IMR-90 (cell line): ENCODE results near the gene CXCL6. TPM values are rescaled to one million over a fixed set of nuclear protein-coding genes. Genes with fewer than 3 reads are reported as not detected.

Experiments
- ATAC-seq: fragments of 200-7000 bp; cut with Tn5 transposase; 2 replicates; pipeline ENCODE4 v1.9.1; 2020; ENCODE audit warnings: low read depth, mild to moderate bottlenecking, moderate library complexity
- BruUV-seq: library from RNA; stranded (reverse); fragments of 400-500 nt; replicated peaks from 2 replicates; lab custom pipeline; 2021; lab: Mats Ljungman, UMichigan
- CTCF ChIA-PET: fragments of 300-600 bp; formaldehyde crosslinking; extraction: SDS; loops from one replicate; lab custom pipeline; 2021; ENCODE audit warnings: antibody characterized with exemption; lab: Yijun Ruan, JAX
- POLR2A ChIA-PET: fragments of 300-600 bp; sonication (Branson Sonifier 250); formaldehyde crosslinking; loops from one replicate; lab custom pipeline; 2022; ENCODE audit warnings: antibody characterized with exemption; ENCODE audit not compliant: unreplicated experiment; lab: Charles Lee
- DNase-seq: peaks from one replicate; pipeline ENCODE4 v3.0.0; 2013
- H2AFZ ChIP-seq: replicated peaks from 2 replicates; pipeline ENCODE3; 2013; ENCODE audit warnings: low read length, mild to moderate bottlenecking; ENCODE audit not compliant: poor library complexity
- H2AK5ac ChIP-seq: 2 replicates; pipeline ENCODE4 v1.6.1; 2013; ENCODE audit warnings: low read depth, low read length, inconsistent platforms
- H2AK9ac ChIP-seq: replicated peaks from 2 replicates; pipeline ENCODE3; 2013; ENCODE audit warnings: mild to moderate bottlenecking, low read depth, low read length, moderate library complexity; ENCODE audit not compliant: poor library complexity
- H2BK120ac ChIP-seq: 2 replicates; pipeline ENCODE4 v1.6.1; 2013; ENCODE audit warnings: low read depth, low read length, inconsistent platforms
- H2BK15ac ChIP-seq: 3 replicates; pipeline ENCODE4 v1.6.1; 2013; ENCODE audit warnings: low read depth, low read length, inconsistent platforms
- H2BK20ac ChIP-seq: 2 replicates; pipeline ENCODE4 v1.6.1; 2013; ENCODE audit warnings: low read depth, mild to moderate bottlenecking, inconsistent platforms, low read length, moderate library complexity
- H2BK5ac ChIP-seq: 2 replicates; pipeline ENCODE4 v1.6.1; 2013; ENCODE audit warnings: mild to moderate bottlenecking, low read depth, low read length, inconsistent platforms; ENCODE audit not compliant: poor library complexity, severe bottlenecking
- H3K14ac ChIP-seq: replicated peaks from 2 replicates; pipeline ENCODE4 v1.6.1; 2013; ENCODE audit warnings: low read depth, low read length, inconsistent platforms
- H3K18ac ChIP-seq: 2 replicates; pipeline ENCODE4 v1.6.1; 2013; ENCODE audit warnings: low read depth, low read length, control low read depth
- H3K23ac ChIP-seq: 2 replicates; pipeline ENCODE4 v1.6.1; 2013; ENCODE audit warnings: low read depth, low read length, inconsistent platforms
- H3K27ac ChIP-seq: 2 replicates; pipeline ENCODE4 v1.5.1; 2013; ENCODE audit warnings: mild to moderate bottlenecking, control low read depth, low read length; ENCODE audit not compliant: insufficient read depth
- H3K27me3 ChIP-seq: 2 replicates; pipeline ENCODE4 v1.6.1; 2013; ENCODE audit warnings: low read length; ENCODE audit not compliant: control insufficient read depth, insufficient read depth
- H3K36me3 ChIP-seq: 2 replicates; pipeline ENCODE4 v1.6.1; 2013; ENCODE audit warnings: low read length, mixed read lengths; ENCODE audit not compliant: control insufficient read depth, insufficient read depth
- H3K4ac ChIP-seq: 2 replicates; pipeline ENCODE4 v1.6.1; 2013; ENCODE audit warnings: low read depth, low read length, inconsistent platforms
- H3K4me1 ChIP-seq: 2 replicates; pipeline ENCODE4 v1.6.1; 2013; ENCODE audit warnings: low read length, mixed read lengths; ENCODE audit not compliant: control insufficient read depth, insufficient read depth
- H3K4me2 ChIP-seq: 2 replicates; pipeline ENCODE4 v1.6.1; 2013; ENCODE audit warnings: low read depth, mild to moderate bottlenecking, control low read depth, low read length, moderate library complexity
- H3K4me3 ChIP-seq: 2 replicates; pipeline ENCODE4 v1.5.1; 2013; ENCODE audit warnings: low read depth, mild to moderate bottlenecking, control low read depth, low read length, moderate library complexity; ENCODE audit not compliant: insufficient read depth
- H3K56ac ChIP-seq: 2 replicates; pipeline ENCODE4 v1.6.1; 2013; ENCODE audit warnings: low read length, inconsistent platforms; ENCODE audit not compliant: insufficient read depth; ENCODE audit errors: extremely low read depth
- H3K79me1 ChIP-seq, 2 experiments: 2 replicates each; pipeline ENCODE4 v1.6.1; 2013; ENCODE audit warnings: low read length in 2 of 2, inconsistent platforms in 1 of 2, low read depth in 1 of 2
- H3K9ac ChIP-seq: 2 replicates; pipeline ENCODE4 v1.6.1; 2013; ENCODE audit warnings: low read depth, low read length, control low read depth
- H3K9me1 ChIP-seq: 2 replicates; pipeline ENCODE4 v1.6.1; 2013; ENCODE audit warnings: low read length, inconsistent platforms; ENCODE audit not compliant: insufficient read depth
- H3K9me3 ChIP-seq: 2 replicates; pipeline ENCODE4 v1.6.1; 2013; ENCODE audit warnings: low read length; ENCODE audit not compliant: control insufficient read depth, insufficient read depth
- H4K20me1 ChIP-seq: 2 replicates; pipeline ENCODE4 v1.6.1; 2013; ENCODE audit warnings: low read length, inconsistent platforms; ENCODE audit not compliant: insufficient read depth
- H4K5ac ChIP-seq: 2 replicates; pipeline ENCODE4 v1.6.1; 2013; ENCODE audit warnings: mild to moderate bottlenecking, low read depth, low read length, control low read depth
- H4K8ac ChIP-seq, 2 experiments: 2 replicates each; pipeline ENCODE4 v1.6.1; 2013; ENCODE audit warnings: low read depth in 2 of 2, low read length in 2 of 2, control low read depth in 1 of 2, inconsistent platforms in 1 of 2
- H4K91ac ChIP-seq: 2 replicates; pipeline ENCODE4 v1.6.1; 2013; ENCODE audit warnings: low read depth, low read length, inconsistent platforms; ENCODE audit not compliant: insufficient read depth
- BHLHE40 ChIP-seq: fragments of 150-350 bp; IDR thresholded peaks from 2 replicates; pipeline ENCODE4 v1.6.1; 2016; ENCODE audit warnings: mild to moderate bottlenecking, low read depth, low read length
- CEBPB ChIP-seq: IDR thresholded peaks from 2 replicates; pipeline ENCODE4 v1.6.1; 2012; ENCODE audit warnings: low read depth, low read length, improper control_type of control experiment
- CHD1 ChIP-seq: IDR thresholded peaks from 2 replicates; pipeline ENCODE4 v1.6.1; 2012; ENCODE audit warnings: low read depth, low read length, improper control_type of control experiment
- CTCF ChIP-seq: conservative IDR thresholded peaks from 2 replicates; pipeline ENCODE4 v1.5.1; 2012; ENCODE audit warnings: mild to moderate bottlenecking, low read depth, low read length, improper control_type of control experiment
- FOS ChIP-seq: fragments of 150-350 bp; IDR thresholded peaks from 2 replicates; pipeline ENCODE4 v1.6.1; 2016; ENCODE audit warnings: low read depth, low read length
- MAFK ChIP-seq: IDR thresholded peaks from 2 replicates; pipeline ENCODE4 v1.6.1; 2012; ENCODE audit warnings: low read depth, low read length, improper control_type of control experiment
- MAZ ChIP-seq: IDR thresholded peaks from 2 replicates; pipeline ENCODE4 v1.6.1; 2012; ENCODE audit warnings: low read depth, mild to moderate bottlenecking, low read length, improper control_type of control experiment, moderate library complexity, borderline replicate concordance
- MXI1 ChIP-seq: IDR thresholded peaks from 2 replicates; pipeline ENCODE4 v1.6.1; 2012; ENCODE audit warnings: low read depth, mild to moderate bottlenecking, low read length, moderate library complexity, borderline replicate concordance
- NFE2L2 ChIP-seq: fragments of 150-350 bp; IDR thresholded peaks from 2 replicates; pipeline ENCODE4 v1.6.1; 2016; ENCODE audit warnings: low read depth, mild to moderate bottlenecking, low read length
- POLR2A ChIP-seq: IDR thresholded peaks from 2 replicates; pipeline ENCODE4 v1.6.1; 2012; ENCODE audit warnings: mild to moderate bottlenecking, low read depth, low read length
- RAD21 ChIP-seq: IDR thresholded peaks from 2 replicates; pipeline ENCODE4 v1.6.1; 2012; ENCODE audit warnings: low read length, improper control_type of control experiment
- RCOR1 ChIP-seq: IDR thresholded peaks from 2 replicates; pipeline ENCODE4 v1.6.1; 2012; ENCODE audit warnings: mild to moderate bottlenecking, low read length, improper control_type of control experiment; ENCODE audit not compliant: insufficient replicate concordance
- RFX5 ChIP-seq: IDR thresholded peaks from 2 replicates; pipeline ENCODE4 v1.8.0; 2012; ENCODE audit warnings: low read depth, mild to moderate bottlenecking, low read length, moderate library complexity
- SMC3 ChIP-seq: fragments of 150-350 bp; IDR thresholded peaks from 2 replicates; pipeline ENCODE4 v1.6.1; 2016; ENCODE audit warnings: low read depth, mild to moderate bottlenecking, antibody characterized with exemption, low read length, moderate library complexity
- USF2 ChIP-seq: fragments of 150-350 bp; IDR thresholded peaks from 2 replicates; pipeline ENCODE4 v1.6.1; 2017; ENCODE audit warnings: mild to moderate bottlenecking, antibody characterized with exemption, low read length, low read depth
- WGBS, 2 experiments: methylation state at CpG; one replicate each; pipeline versions ENCODE4 v1.1.5 to v1.1.7; 2013; ENCODE audit warnings: missing lambda C conversion rate in 2 of 2; ENCODE audit not compliant: insufficient read length in 1 of 2; ENCODE audit errors: extremely low coverage in 2 of 2; 5-methylcytosine and 5-hydroxymethylcytosine counted together
- dilution Hi-C: fragments of 300-500 bp; cut with HindIII; formaldehyde crosslinking; loops from one replicate; pipeline ENCODE4 v1.14.3; 2018; ENCODE audit warnings: low sequenced_read_pairs; ENCODE audit not compliant: unreplicated experiment
- in situ Hi-C: fragments of 300-500 bp; cut with MboI; formaldehyde crosslinking; loops from 3 replicates; pipeline ENCODE4 v1.14.3; 2019; ENCODE audit warnings: low sequenced_read_pairs, inconsistent platforms, mixed read lengths
- intact Hi-C: fragments of 100-400 bp; cut with micrococcal nuclease; formaldehyde crosslinking; loops from 2 replicates; pipeline ENCODE4 v1.10.0; 2022
- polyA plus RNA-seq, 3 experiments: library from polyadenylated mRNA; depleted of rRNA; stranded (reverse); fragments of >200 nt; gene quantifications; 2 replicates each; pipeline ENCODE4 v1.2.3, GENCODE V29; 2012; ENCODE audit warnings: low replicate concordance in 1 of 3
- total RNA-seq: library from RNA; depleted of rRNA; stranded (reverse); fragments of >200 nt; gene quantifications from 2 replicates; pipeline ENCODE4 v1.2.3, GENCODE V29; 2012
- TF ChIP-seq, protein P1 (sequence below): fragments of 150-350 bp; IDR thresholded peaks from 2 replicates; pipeline ENCODE4 v1.6.1; 2016; ENCODE audit warnings: low read depth, mild to moderate bottlenecking, low read length, moderate library complexity, borderline replicate concordance

The CXCL6 gene
- total and polyA plus RNA-seq, 2 of the 4 experiments (the other 2 are of a cell fraction), result not detected

DNA sequence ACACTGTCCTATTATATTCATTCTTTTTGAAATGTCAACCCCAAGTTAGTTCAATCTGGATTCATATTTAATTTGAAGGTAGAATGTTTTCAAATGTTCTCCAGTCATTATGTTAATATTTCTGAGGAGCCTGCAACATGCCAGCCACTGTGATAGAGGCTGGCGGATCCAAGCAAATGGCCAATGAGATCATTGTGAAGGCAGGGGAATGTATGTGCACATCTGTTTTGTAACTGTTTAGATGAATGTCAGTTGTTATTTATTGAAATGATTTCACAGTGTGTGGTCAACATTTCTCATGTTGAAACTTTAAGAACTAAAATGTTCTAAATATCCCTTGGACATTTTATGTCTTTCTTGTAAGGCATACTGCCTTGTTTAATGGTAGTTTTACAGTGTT, 34.3 kb downstream of the CXCL6 start:
- no peak overlapping the region for H3K56ac ChIP-seq
- WGBS, 2 experiments, result 100% methylated on average over 1 of the region's 1 CpG; no CpG with 5 or more reads in 1 of the 2 experiments
- H3K9me3 ChIP-seq, result no peaks in the 10 kb centered on the region; the same call in 1 of the 2 replicates
- H2AK5ac ChIP-seq, result no peak overlapping the region
- no peak overlapping the region for H3K14ac ChIP-seq
- TF ChIP-seq RCOR1 (no peak), RFX5 (no peak), USF2 (no peak), POLR2A (no peak), CHD1 (no peak), MAZ (no peak), NFE2L2 (no peak), RAD21 (no peak), MXI1 (no peak), FOS (no peak), SMC3 (no peak), CTCF (no peak), MAFK (no peak), BHLHE40 (no peak), CEBPB (no peak)
- TF ChIP-seq, protein P1, sequence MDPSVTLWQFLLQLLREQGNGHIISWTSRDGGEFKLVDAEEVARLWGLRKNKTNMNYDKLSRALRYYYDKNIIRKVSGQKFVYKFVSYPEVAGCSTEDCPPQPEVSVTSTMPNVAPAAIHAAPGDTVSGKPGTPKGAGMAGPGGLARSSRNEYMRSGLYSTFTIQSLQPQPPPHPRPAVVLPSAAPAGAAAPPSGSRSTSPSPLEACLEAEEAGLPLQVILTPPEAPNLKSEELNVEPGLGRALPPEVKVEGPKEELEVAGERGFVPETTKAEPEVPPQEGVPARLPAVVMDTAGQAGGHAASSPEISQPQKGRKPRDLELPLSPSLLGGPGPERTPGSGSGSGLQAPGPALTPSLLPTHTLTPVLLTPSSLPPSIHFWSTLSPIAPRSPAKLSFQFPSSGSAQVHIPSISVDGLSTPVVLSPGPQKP, result no peak
- H3K4ac ChIP-seq, result no peak overlapping the region
- no peak overlapping the region for H2AK9ac ChIP-seq
- H4K5ac ChIP-seq, result no peak overlapping the region
- H3K9ac ChIP-seq, result no peak overlapping the region
- dilution Hi-C loops, result no loop called here
- H3K9me1 ChIP-seq, result no peaks in the 10 kb centered on the region
- no peak overlapping the region for H3K18ac ChIP-seq
- ChIA-PET CTCF (no interaction called here), POLR2A (no interaction called here)
- H3K79me1 ChIP-seq, result no peaks in the 10 kb centered on the region
- no peak overlapping the region for H2AFZ ChIP-seq
- peaks cover 52% of the 10 kb centered on the region for H3K27me3 ChIP-seq
- no peak overlapping the region for H3K4me2 ChIP-seq
- no peak overlapping the region for H3K23ac ChIP-seq
- no TSS peak for BruUV-seq
- ATAC-seq (no peak), DNase-seq (no peak)
- H4K20me1 ChIP-seq, result no peaks in the 10 kb centered on the region
- no peak overlapping the region for H2BK20ac ChIP-seq
- no peak overlapping the region for H2BK15ac ChIP-seq
- H3K27ac ChIP-seq, result no peak overlapping the region
- H2BK120ac ChIP-seq, result no peak overlapping the region
- no peak overlapping the region for H4K8ac ChIP-seq
- H3K36me3 ChIP-seq, result no peaks in the 10 kb centered on the region
- peaks cover 3% of the 10 kb centered on the region; the same call in 1 of the 2 replicates for H3K4me1 ChIP-seq
- in situ Hi-C loops, result no loop called here
- H2BK5ac ChIP-seq, result no peak overlapping the region
- H3K4me3 ChIP-seq, result no peak overlapping the region
- no peak overlapping the region for H4K91ac ChIP-seq
- intact Hi-C loops, result no loop called here
